SJSA1 (cell line): ENCODE measurements around the gene LPP. TPM values are rescaled to one million over a fixed set of nuclear protein-coding genes. Genes with fewer than 3 reads are reported as not detected.

Experiments used
- DNase-seq, 2 experiments: peaks; one replicate each; pipeline ENCODE4 v3.0.0-alpha.2; 2015 to 2020; ENCODE audit warnings: low spot score in 2 of 2, low read depth in 1 of 2
- H3K27ac ChIP-seq: fragments of 250-450 bp; sonication (Bioruptor Pico); 2 replicates; pipeline ENCODE4 v1.5.1; 2020; ENCODE audit warnings: mild to moderate bottlenecking, moderate library complexity
- H3K27me3 ChIP-seq: fragments of 250-450 bp; sonication (Bioruptor Pico); replicated peaks from 2 replicates; pipeline ENCODE4 v1.5.1; 2020; ENCODE audit warnings: mild to moderate bottlenecking, moderate library complexity
- H3K36me3 ChIP-seq: fragments of 250-450 bp; sonication (Bioruptor Pico); 2 replicates; pipeline ENCODE4 v1.5.1; 2020; ENCODE audit warnings: mild to moderate bottlenecking
- H3K4me1 ChIP-seq: fragments of 250-450 bp; sonication (Bioruptor Pico); replicated peaks from 2 replicates; pipeline ENCODE4 v1.6.1; 2021; ENCODE audit warnings: mild to moderate bottlenecking
- H3K4me3 ChIP-seq: fragments of 250-450 bp; sonication (Bioruptor Pico); 2 replicates; pipeline ENCODE4 v1.5.1; 2020; ENCODE audit warnings: mild to moderate bottlenecking
- H3K9me3 ChIP-seq: fragments of 250-450 bp; sonication (Bioruptor Pico); replicated peaks from 2 replicates; pipeline ENCODE4 v1.5.1; 2020; ENCODE audit warnings: mild to moderate bottlenecking
- total RNA-seq: library from RNA; depleted of rRNA; stranded (reverse); fragments of >200 nt; shearing (Covaris generic); gene quantifications from 2 replicates; pipeline ENCODE4 v1.2.3, GENCODE V29; 2014

Gene LPP
- total RNA-seq, 1 experiment from 2014 or later = 132 TPM

GRCh38 chr3:188818282-188818681 lies 664.3 kb downstream of the LPP start:
- Histone ChIP-seq H3K27me3 (no peaks in the 10 kb centered on the region), H3K4me3 (no peak overlapping the region), H3K9me3 (no peaks in the 10 kb centered on the region; the same call in 1 of the 2 replicates), H3K27ac (no peak overlapping the region), H3K4me1 (peaks cover 11% of the 10 kb centered on the region), H3K36me3 (no peaks in the 10 kb centered on the region)
- no peak for DNase-seq

GRCh38 chr3:188819939-188820338 lies 666.0 kb downstream of the LPP start:
- no peak overlapping the region for H3K27ac ChIP-seq
- no peak overlapping the region for H3K4me3 ChIP-seq
- H3K36me3 ChIP-seq = no peaks in the 10 kb centered on the region
- no peaks in the 10 kb centered on the region for H3K27me3 ChIP-seq
- no peaks in the 10 kb centered on the region; the same call in 1 of the 2 replicates for H3K9me3 ChIP-seq
- no peak for DNase-seq
- 0 out of 2 replicates have a peak, but pooled peaks cover 4% of the 10 kb centered on the region for H3K4me1 ChIP-seq

- Histone ChIP-seq H3K4me3 (no peak overlapping the region), H3K27ac (no peak overlapping the region), H3K36me3 (no peaks in the 10 kb centered on the region), H3K27me3 (no peaks in the 10 kb centered on the region), H3K9me3 (no peaks in the 10 kb centered on the region; the same call in 1 of the 2 replicates), H3K4me1 (0 out of 2 replicates have a peak, but pooled peaks cover 4% of the 10 kb centered on the region)
- no peak for DNase-seq
These were observed 668.0 kb downstream of the LPP start for GRCh38 chr3:188822004-188822403.

GRCh38 chr3:188822411-188822810 lies 668.5 kb downstream of the LPP start:
- Histone ChIP-seq H3K36me3 (no peaks in the 10 kb centered on the region), H3K9me3 (no peaks in the 10 kb centered on the region; the same call in 1 of the 2 replicates), H3K27ac (no peak overlapping the region), H3K27me3 (no peaks in the 10 kb centered on the region), H3K4me3 (no peak overlapping the region), H3K4me1 (0 out of 2 replicates have a peak, but pooled peaks cover 4% of the 10 kb centered on the region)
- DNase-seq = no peak

- no peak overlapping the region for H3K4me3 ChIP-seq
- 0 out of 2 replicates have a peak, but pooled peaks cover 4% of the 10 kb centered on the region for H3K4me1 ChIP-seq
- DNase-seq = no peak
- H3K36me3 ChIP-seq = no peaks in the 10 kb centered on the region
- H3K9me3 ChIP-seq = no peaks in the 10 kb centered on the region; the same call in 1 of the 2 replicates
- no peak overlapping the region for H3K27ac ChIP-seq
- no peaks in the 10 kb centered on the region for H3K27me3 ChIP-seq
These were observed 670.6 kb downstream of the LPP start for GRCh38 chr3:188824566-188824965.

GRCh38 chr3:188825901-188826300 lies 671.9 kb downstream of the LPP start:
- H3K36me3 ChIP-seq = no peaks in the 10 kb centered on the region
- no peaks in the 10 kb centered on the region for H3K27me3 ChIP-seq
- no peak overlapping the region for H3K27ac ChIP-seq
- H3K4me1 ChIP-seq = 0 out of 2 replicates have a peak, but pooled peaks cover 4% of the 10 kb centered on the region
- H3K4me3 ChIP-seq = no peak overlapping the region
- no peak for DNase-seq
- H3K9me3 ChIP-seq = no peaks in the 10 kb centered on the region; the same call in 1 of the 2 replicates

GRCh38 chr3:188826574-188826973 lies 672.6 kb downstream of the LPP start:
- Histone ChIP-seq H3K4me1 (0 out of 2 replicates have a peak, but pooled peaks cover 4% of the 10 kb centered on the region), H3K27me3 (no peaks in the 10 kb centered on the region), H3K9me3 (no peaks in the 10 kb centered on the region; the same call in 1 of the 2 replicates), H3K4me3 (no peak overlapping the region), H3K36me3 (no peaks in the 10 kb centered on the region), H3K27ac (no peak overlapping the region)
- DNase-seq = no peak

GRCh38 chr3:188827103-188827502 lies 673.1 kb downstream of the LPP start:
- Histone ChIP-seq H3K4me3 (no peak overlapping the region), H3K4me1 (0 out of 2 replicates have a peak, but pooled peaks cover 3% of the 10 kb centered on the region), H3K27me3 (no peaks in the 10 kb centered on the region), H3K36me3 (no peaks in the 10 kb centered on the region), H3K9me3 (no peaks in the 10 kb centered on the region; the same call in 1 of the 2 replicates), H3K27ac (no peak overlapping the region)
- DNase-seq = no peak

GRCh38 chr3:188827576-188827975 lies 673.6 kb downstream of the LPP start:
- Histone ChIP-seq H3K27me3 (no peaks in the 10 kb centered on the region), H3K9me3 (no peaks in the 10 kb centered on the region), H3K4me3 (no peak overlapping the region), H3K36me3 (no peaks in the 10 kb centered on the region), H3K4me1 (no peaks in the 10 kb centered on the region), H3K27ac (no peak overlapping the region)
- DNase-seq = no peak

GRCh38 chr3:188829130-188829529 lies 675.2 kb downstream of the LPP start:
- Histone ChIP-seq H3K4me1 (no peaks in the 10 kb centered on the region), H3K27ac (no peak overlapping the region), H3K36me3 (peaks cover 3% of the 10 kb centered on the region; the same call in 1 of the 2 replicates), H3K27me3 (no peaks in the 10 kb centered on the region), H3K4me3 (no peak overlapping the region), H3K9me3 (no peaks in the 10 kb centered on the region)
- DNase-seq = no peak

GRCh38 chr3:188829576-188829975 lies 675.6 kb downstream of the LPP start:
- H3K4me1 ChIP-seq = no peaks in the 10 kb centered on the region
- no peak overlapping the region for H3K4me3 ChIP-seq
- H3K27me3 ChIP-seq = no peaks in the 10 kb centered on the region
- no peak for DNase-seq
- peaks cover 3% of the 10 kb centered on the region; the same call in 1 of the 2 replicates for H3K36me3 ChIP-seq
- no peak overlapping the region for H3K27ac ChIP-seq
- no peaks in the 10 kb centered on the region for H3K9me3 ChIP-seq

GRCh38 chr3:188830893-188831292 lies 676.9 kb downstream of the LPP start:
- no peak overlapping the region for H3K27ac ChIP-seq
- no peaks in the 10 kb centered on the region for H3K27me3 ChIP-seq
- H3K36me3 ChIP-seq = peaks cover 3% of the 10 kb centered on the region; the same call in 1 of the 2 replicates
- H3K4me1 ChIP-seq = peaks cover 3% of the 10 kb centered on the region; the same call in 1 of the 2 replicates
- DNase-seq = no peak
- H3K4me3 ChIP-seq = no peak overlapping the region
- no peaks in the 10 kb centered on the region for H3K9me3 ChIP-seq

GRCh38 chr3:188832146-188832545 lies 678.2 kb downstream of the LPP start:
- H3K27me3 ChIP-seq = no peaks in the 10 kb centered on the region
- no peak overlapping the region for H3K27ac ChIP-seq
- DNase-seq = no peak

GRCh38 chr3:188832961-188833721 lies 679.2 kb downstream of the LPP start:
- DNase-seq = no peak
- Histone ChIP-seq H3K4me3 (no peak overlapping the region), H3K27me3 (no peaks in the 10 kb centered on the region), H3K4me1 (peaks cover 7% of the 10 kb centered on the region; the same call in 1 of the 2 replicates), H3K27ac (no peak overlapping the region), H3K9me3 (no peaks in the 10 kb centered on the region), H3K36me3 (peaks cover 3% of the 10 kb centered on the region; the same call in 1 of the 2 replicates)

More at GRCh38 chr3:188832146-188832545, 678.2 kb downstream of the LPP start:
- H3K36me3 ChIP-seq = peaks cover 3% of the 10 kb centered on the region; the same call in 1 of the 2 replicates
- H3K9me3 ChIP-seq = no peaks in the 10 kb centered on the region
- H3K4me1 ChIP-seq = peaks cover 7% of the 10 kb centered on the region; the same call in 1 of the 2 replicates
- H3K4me3 ChIP-seq = no peak overlapping the region
